Osteoblast (primary cell): ENCODE results near the gene CES4A. TPM values are rescaled to one million over a fixed set of nuclear protein-coding genes. Genes with fewer than 3 reads are reported as not detected.
A peak's percentile ranks its signal among the peaks of the same experiment; 100 is the strongest.
"Not testable (repeated sequence)": the region's sequence is repeated elsewhere in the genome, so short reads cannot be mapped to it uniquely, and the experiment has no call there.

Experiments used
- DNase-seq: peaks from one replicate; pipeline ENCODE4 v3.0.0; 2011; ENCODE audit warnings: low spot score, mixed read lengths; ENCODE audit not compliant: insufficient read length; ENCODE audit errors: missing footprints
- H2AFZ ChIP-seq: 2 replicates; pipeline ENCODE4 v1.6.0; 2011; ENCODE audit warnings: mild to moderate bottlenecking, low read length
- H3K27ac ChIP-seq: 2 replicates; pipeline ENCODE4 v1.5.1; 2011; ENCODE audit warnings: mild to moderate bottlenecking, low read depth, low read length, moderate library complexity
- H3K27me3 ChIP-seq: 2 replicates; pipeline ENCODE4 v1.6.0; 2012; ENCODE audit warnings: mild to moderate bottlenecking, control low read depth, inconsistent platforms, low read length, moderate library complexity; ENCODE audit not compliant: insufficient read depth
- H3K36me3 ChIP-seq: 2 replicates; pipeline ENCODE4 v1.5.1; 2011; ENCODE audit warnings: mild to moderate bottlenecking, low read length, control low read depth, moderate library complexity; ENCODE audit not compliant: insufficient read depth
- H3K4me1 ChIP-seq: 2 replicates; pipeline ENCODE4 v1.5.1; 2011; ENCODE audit warnings: mild to moderate bottlenecking, low read length, control low read depth, moderate library complexity; ENCODE audit not compliant: insufficient read depth
- H3K4me2 ChIP-seq: 2 replicates; pipeline ENCODE4 v1.6.0; 2011; ENCODE audit warnings: mild to moderate bottlenecking, low read length; ENCODE audit not compliant: insufficient read depth
- H3K4me3 ChIP-seq: fragments of 200-600 bp; sonication (generic); 3 replicates; pipeline ENCODE4 v1.5.1; 2012; ENCODE audit warnings: mild to moderate bottlenecking, low read length, inconsistent platforms; ENCODE audit not compliant: insufficient read depth
- H3K79me2 ChIP-seq: 2 replicates; pipeline ENCODE4 v1.6.0; 2012; ENCODE audit warnings: mild to moderate bottlenecking, low read length, control low read depth, inconsistent platforms; ENCODE audit not compliant: insufficient read depth
- H3K9me3 ChIP-seq: 2 replicates; pipeline ENCODE4 v1.5.1; 2011; ENCODE audit warnings: low read depth, low read length, control low read depth
- H4K20me1 ChIP-seq: 2 replicates; pipeline ENCODE4 v1.6.0; 2012; ENCODE audit warnings: mild to moderate bottlenecking, low read length, control low read depth; ENCODE audit not compliant: insufficient read depth
- CTCF ChIP-seq: IDR thresholded peaks from 2 replicates; pipeline ENCODE4 v1.5.1; 2011; ENCODE audit warnings: mild to moderate bottlenecking, low read depth, low read length, moderate library complexity; ENCODE audit errors: extremely low read depth
- total RNA-seq: library from RNA; depleted of rRNA; stranded (reverse); fragments of >200 nt; gene quantifications from 2 replicates; pipeline ENCODE4 v1.2.3, GENCODE V29; 2012

CES4A gene
- total RNA-seq, 1 donor: 1.8 TPM

- H3K27me3 ChIP-seq: peaks cover 18% of the 10 kb centered on the region
- peaks cover 1% of the 10 kb centered on the region for H3K4me1 ChIP-seq
- H3K9me3 ChIP-seq: peaks cover 5% of the 10 kb centered on the region
- no peak overlapping the region for H3K27ac ChIP-seq
- no peaks in the 10 kb centered on the region for H4K20me1 ChIP-seq
- TF ChIP-seq CTCF: no peak
- H2AFZ ChIP-seq: no peak overlapping the region
- H3K4me2 ChIP-seq: no peak overlapping the region
- H3K79me2 ChIP-seq: no peaks in the 10 kb centered on the region
- DNase-seq: no peak
- H3K4me3 ChIP-seq: no peak overlapping the region
- H3K36me3 ChIP-seq: no peaks in the 10 kb centered on the region
Measured at GRCh38 chr16:66952430-66953110, 35.8 kb upstream of the CES4A start.

GRCh38 chr16:66953462-66954096, 34.8 kb upstream of the CES4A start:
- no peak overlapping the region for H2AFZ ChIP-seq
- H3K4me1 ChIP-seq: no peaks in the 10 kb centered on the region
- no peak for TF ChIP-seq CTCF
- H3K4me3 ChIP-seq: no peak overlapping the region
- peaks cover 21% of the 10 kb centered on the region for H3K27me3 ChIP-seq
- H3K36me3 ChIP-seq: no peaks in the 10 kb centered on the region
- peak; percentile 25 for DNase-seq
- no peak overlapping the region for H3K4me2 ChIP-seq
- H4K20me1 ChIP-seq: no peaks in the 10 kb centered on the region
- H3K9me3 ChIP-seq: peaks cover 5% of the 10 kb centered on the region
- H3K79me2 ChIP-seq: no peaks in the 10 kb centered on the region
- H3K27ac ChIP-seq: no peak overlapping the region

GRCh38 chr16:66954097-66954659, 34.2 kb upstream of the CES4A start:
- no peak overlapping the region for H3K27ac ChIP-seq
- no peaks in the 10 kb centered on the region for H4K20me1 ChIP-seq
- peaks cover 5% of the 10 kb centered on the region for H3K9me3 ChIP-seq
- no peaks in the 10 kb centered on the region for H3K79me2 ChIP-seq
- H3K4me1 ChIP-seq: no peaks in the 10 kb centered on the region
- peak; percentile 93 for DNase-seq
- H3K27me3 ChIP-seq: peaks cover 19% of the 10 kb centered on the region
- H3K4me2 ChIP-seq: no peak overlapping the region
- H3K36me3 ChIP-seq: no peaks in the 10 kb centered on the region
- TF ChIP-seq CTCF: peak; percentile 89
- H2AFZ ChIP-seq: no peak overlapping the region
- H3K4me3 ChIP-seq: no peak overlapping the region

GRCh38 chr16:66955363-66956153, 32.8 kb upstream of the CES4A start:
- H3K79me2 ChIP-seq, H2AFZ ChIP-seq, H3K9me3 ChIP-seq, H4K20me1 ChIP-seq, H3K36me3 ChIP-seq, H3K27ac ChIP-seq, DNase-seq, H3K4me1 ChIP-seq, H3K4me3 ChIP-seq, H3K4me2 ChIP-seq: not testable (repeated sequence)
- H3K27me3 ChIP-seq: peaks cover 11% of the 10 kb centered on the region

- not testable (repeated sequence) for H3K4me2 ChIP-seq, H3K9me3 ChIP-seq, H3K27ac ChIP-seq, H2AFZ ChIP-seq, H3K27me3 ChIP-seq, H3K4me3 ChIP-seq, DNase-seq, H3K36me3 ChIP-seq, H3K4me1 ChIP-seq, H3K79me2 ChIP-seq, H4K20me1 ChIP-seq
Measured at GRCh38 chr16:66956154-66956457, 32.3 kb upstream of the CES4A start.
